HL-60 (cell line): ENCODE data around the gene CIAO1.
A peak's percentile ranks its signal among the peaks of the same experiment; 100 is the strongest.

Experiments
- DNase-seq, 2 experiments: peaks; one replicate each; pipeline ENCODE4 v3.0.0-alpha.2; 2010 to 2020; ENCODE audit warnings: low read depth in 1 of 2, low spot score in 1 of 2
- H3K27ac ChIP-seq: fragments of 250-450 bp; sonication (Bioruptor Pico); replicated peaks from 2 replicates; pipeline ENCODE4 v1.5.1; 2020; ENCODE audit warnings: mild to moderate bottlenecking, moderate library complexity
- H3K27me3 ChIP-seq: fragments of 250-450 bp; sonication (Bioruptor Pico); 2 replicates; pipeline ENCODE4 v1.5.1; 2021; ENCODE audit warnings: mild to moderate bottlenecking, moderate library complexity; ENCODE audit not compliant: insufficient read depth, poor library complexity, severe bottlenecking
- H3K4me3 ChIP-seq: replicated peaks from 2 replicates; pipeline ENCODE4 v1.5.1; 2011; ENCODE audit warnings: mild to moderate bottlenecking, control low read depth, low read length; ENCODE audit not compliant: insufficient read depth
- GABPA ChIP-seq: IDR thresholded peaks from 2 replicates; pipeline ENCODE4 v1.6.1; 2012; ENCODE audit warnings: low read depth
- POLR2AphosphoS5 ChIP-seq: IDR thresholded peaks from 2 replicates; pipeline ENCODE4 v1.6.1; 2012; ENCODE audit warnings: low read depth
- REST ChIP-seq: IDR thresholded peaks from 2 replicates; pipeline ENCODE4 v1.6.1; 2012; ENCODE audit warnings: low read depth; ENCODE audit not compliant: insufficient replicate concordance
- SPI1 ChIP-seq: IDR thresholded peaks from 2 replicates; pipeline ENCODE4 v1.6.1; 2012; ENCODE audit warnings: low read depth, mild to moderate bottlenecking, borderline replicate concordance
- TF ChIP-seq, protein P1 (sequence below): IDR thresholded peaks from one replicate; pipeline ENCODE4 v1.5.1; 2011; ENCODE audit warnings: low read length, control low read depth, inconsistent platforms; ENCODE audit not compliant: insufficient read depth

The CIAO1 gene

DNA sequence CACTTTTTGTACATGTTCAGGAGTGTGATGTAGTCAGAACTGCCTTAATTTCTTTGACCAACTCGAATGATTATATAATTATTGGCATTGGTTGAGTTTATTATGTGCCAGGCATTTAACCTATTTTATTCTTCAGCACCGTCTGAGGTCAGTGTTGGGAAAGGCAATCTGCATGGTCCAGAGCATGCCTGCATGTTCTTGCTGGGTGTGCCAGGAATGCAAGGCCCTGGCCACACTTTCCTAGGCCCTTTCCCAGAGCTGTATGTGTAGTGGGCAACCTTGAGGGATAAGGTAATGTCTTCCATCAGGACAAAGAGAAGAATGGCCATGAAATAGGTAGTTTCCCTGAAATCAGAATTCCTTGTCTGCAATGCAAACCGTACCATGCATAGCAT, 49.0 kb downstream of the CIAO1 start:
- no peak for DNase-seq
- Histone ChIP-seq H3K4me3 (no peak overlapping the region), H3K27ac (no peak overlapping the region), H3K27me3 (no peaks in the 10 kb centered on the region)
- TF ChIP-seq GABPA = no peak

DNA sequence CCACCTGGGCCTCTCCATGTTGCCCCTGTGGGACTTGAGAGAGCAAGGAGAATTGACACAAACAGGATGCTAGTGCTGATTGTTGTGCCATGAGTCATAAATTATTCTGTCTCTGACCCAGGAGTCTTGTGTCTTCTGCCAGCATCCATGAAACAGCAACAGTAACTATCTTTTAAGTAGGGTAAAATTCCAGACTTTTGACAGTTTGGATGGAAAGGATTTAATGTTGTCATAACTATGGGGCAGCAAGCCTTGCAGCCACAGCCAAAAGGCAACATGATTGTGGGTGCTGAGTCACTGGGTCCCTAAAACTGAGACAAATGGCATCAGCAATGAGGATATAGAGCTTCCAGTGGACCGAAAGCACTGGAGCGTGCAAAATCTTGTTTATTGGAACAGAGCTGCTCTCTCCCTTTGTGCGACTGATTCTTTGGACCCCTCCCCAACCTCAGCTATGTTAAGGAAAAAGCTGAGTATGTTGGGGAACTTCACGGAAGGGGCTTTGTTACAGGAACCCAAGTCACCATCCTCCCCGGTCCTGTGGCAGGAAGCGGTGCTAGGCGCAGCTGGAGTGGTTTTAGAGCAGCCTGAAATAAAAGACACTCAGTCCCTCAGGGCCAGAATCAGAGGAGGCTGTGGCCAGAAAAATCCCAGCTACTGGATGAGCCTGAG, 49.5 kb downstream of the CIAO1 start:
- no peak for TF ChIP-seq REST
- no peak for TF ChIP-seq SPI1
- TF ChIP-seq GABPA = no peak
- no peak for TF ChIP-seq POLR2AphosphoS5
- TF ChIP-seq, protein P1, sequence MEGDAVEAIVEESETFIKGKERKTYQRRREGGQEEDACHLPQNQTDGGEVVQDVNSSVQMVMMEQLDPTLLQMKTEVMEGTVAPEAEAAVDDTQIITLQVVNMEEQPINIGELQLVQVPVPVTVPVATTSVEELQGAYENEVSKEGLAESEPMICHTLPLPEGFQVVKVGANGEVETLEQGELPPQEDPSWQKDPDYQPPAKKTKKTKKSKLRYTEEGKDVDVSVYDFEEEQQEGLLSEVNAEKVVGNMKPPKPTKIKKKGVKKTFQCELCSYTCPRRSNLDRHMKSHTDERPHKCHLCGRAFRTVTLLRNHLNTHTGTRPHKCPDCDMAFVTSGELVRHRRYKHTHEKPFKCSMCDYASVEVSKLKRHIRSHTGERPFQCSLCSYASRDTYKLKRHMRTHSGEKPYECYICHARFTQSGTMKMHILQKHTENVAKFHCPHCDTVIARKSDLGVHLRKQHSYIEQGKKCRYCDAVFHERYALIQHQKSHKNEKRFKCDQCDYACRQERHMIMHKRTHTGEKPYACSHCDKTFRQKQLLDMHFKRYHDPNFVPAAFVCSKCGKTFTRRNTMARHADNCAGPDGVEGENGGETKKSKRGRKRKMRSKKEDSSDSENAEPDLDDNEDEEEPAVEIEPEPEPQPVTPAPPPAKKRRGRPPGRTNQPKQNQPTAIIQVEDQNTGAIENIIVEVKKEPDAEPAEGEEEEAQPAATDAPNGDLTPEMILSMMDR = no peak
- DNase-seq = peak in 1 of 2 experiments; percentile 26
- Histone ChIP-seq H3K4me3 (no peak overlapping the region), H3K27ac (no peak overlapping the region), H3K27me3 (no peaks in the 10 kb centered on the region)

GRCh38 chr2:96316999-96317398, 51.0 kb downstream of the CIAO1 start:
- H3K27ac ChIP-seq = no peak overlapping the region
- peaks cover 3% of the 10 kb centered on the region for H3K27me3 ChIP-seq
- no peak for DNase-seq
- no peak for TF ChIP-seq GABPA
- no peak overlapping the region for H3K4me3 ChIP-seq

GRCh38 chr2:96317584-96317997, 51.6 kb downstream of the CIAO1 start:
- H3K4me3 ChIP-seq = no peak overlapping the region
- no peak for DNase-seq
- H3K27me3 ChIP-seq = peaks cover 3% of the 10 kb centered on the region
- TF ChIP-seq SPI1 = no peak
- TF ChIP-seq, protein P1 = no peak
- no peak for TF ChIP-seq POLR2AphosphoS5
- TF ChIP-seq REST = no peak
- TF ChIP-seq GABPA = no peak
- no peak overlapping the region for H3K27ac ChIP-seq

DNA sequence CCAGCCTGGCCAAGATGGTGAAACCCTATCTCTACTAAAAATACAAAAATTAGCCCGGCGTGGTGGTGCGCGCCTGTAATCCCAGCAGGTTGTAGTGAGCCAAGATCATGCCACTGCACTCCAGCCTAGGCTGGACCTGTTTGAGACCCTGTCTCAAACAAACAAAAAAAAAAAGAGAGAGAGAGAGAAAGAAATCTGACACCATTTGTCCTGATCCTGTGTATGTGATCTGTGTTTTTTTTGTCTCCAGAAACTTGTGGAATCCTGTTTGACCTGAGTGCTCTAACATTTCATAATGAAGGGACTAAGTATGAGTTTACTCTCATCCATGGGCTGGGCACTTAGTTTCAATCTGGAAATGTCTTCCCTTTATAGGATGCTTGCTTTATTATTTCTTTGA, 52.7 kb downstream of the CIAO1 start:
- Histone ChIP-seq H3K4me3 (no peak overlapping the region), H3K27ac (no peak overlapping the region), H3K27me3 (peaks cover 6% of the 10 kb centered on the region)
- TF ChIP-seq REST (no peak), SPI1 (no peak), GABPA (no peak), POLR2AphosphoS5 (no peak)
- TF ChIP-seq, protein P1 = no peak
- no peak for DNase-seq
